Glomerular endothelial cell (primary cell): ENCODE data around the gene TRAP1. TPM values are rescaled to one million over a fixed set of nuclear protein-coding genes. Genes with fewer than 3 reads are reported as not detected.

Source experiments
- DNase-seq: peaks from one replicate; pipeline ENCODE4 v3.0.0-alpha.2; 2011; ENCODE audit warnings: low read depth, low spot score; ENCODE audit errors: extremely low read depth
- total RNA-seq: library from RNA; depleted of rRNA; stranded (reverse); fragments of >200 nt; gene quantifications from 2 replicates; pipeline ENCODE4 v1.2.3, GENCODE V29; 2015

TRAP1 gene
- total RNA-seq, 1 donor from 2014 or later, result 72.4 TPM

DNA sequence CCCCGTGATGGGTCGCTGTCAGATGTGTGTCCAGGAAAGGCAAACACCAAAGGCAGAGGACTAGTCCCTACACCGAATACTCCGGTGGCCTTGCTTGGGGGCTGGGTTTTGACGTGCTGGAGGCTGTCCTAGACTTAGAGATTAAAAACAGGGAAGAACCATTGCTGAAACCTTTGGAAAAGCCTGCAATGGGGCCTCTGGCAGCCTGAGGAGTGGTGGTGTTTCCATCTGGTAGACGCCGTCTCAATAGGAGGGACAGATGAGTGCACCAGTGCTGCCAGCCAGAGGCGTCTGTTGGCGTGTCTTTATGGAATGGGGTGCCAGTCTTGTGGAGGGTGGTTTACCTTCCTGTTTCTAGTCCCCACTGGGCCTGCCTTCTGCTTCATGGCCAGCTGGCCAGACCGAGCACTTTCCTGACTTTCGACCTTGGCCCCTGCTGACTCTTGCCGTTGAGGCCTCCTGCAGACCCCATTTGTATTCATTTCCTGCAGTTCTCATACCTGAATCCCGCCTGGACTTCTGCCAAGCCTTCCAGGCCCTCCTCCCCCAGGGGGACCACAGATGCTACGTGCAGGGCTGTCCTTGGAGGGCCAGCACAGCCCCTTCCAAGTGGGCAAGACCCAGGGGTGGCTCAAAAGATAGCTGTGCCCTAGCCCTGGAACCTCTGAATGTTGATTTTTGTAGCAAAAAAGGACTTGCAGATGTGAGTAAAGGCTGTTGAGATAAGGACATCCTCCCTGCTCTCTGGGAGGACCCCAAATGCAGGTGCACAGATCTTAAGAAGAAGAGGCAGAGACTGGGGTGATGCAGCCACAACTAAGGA lies 64.7 kb downstream of the TRAP1 start:
- DNase-seq, result no peak

GRCh38 chr16:3651461-3652372 lies 65.6 kb downstream of the TRAP1 start:
- no peak for DNase-seq

DNA sequence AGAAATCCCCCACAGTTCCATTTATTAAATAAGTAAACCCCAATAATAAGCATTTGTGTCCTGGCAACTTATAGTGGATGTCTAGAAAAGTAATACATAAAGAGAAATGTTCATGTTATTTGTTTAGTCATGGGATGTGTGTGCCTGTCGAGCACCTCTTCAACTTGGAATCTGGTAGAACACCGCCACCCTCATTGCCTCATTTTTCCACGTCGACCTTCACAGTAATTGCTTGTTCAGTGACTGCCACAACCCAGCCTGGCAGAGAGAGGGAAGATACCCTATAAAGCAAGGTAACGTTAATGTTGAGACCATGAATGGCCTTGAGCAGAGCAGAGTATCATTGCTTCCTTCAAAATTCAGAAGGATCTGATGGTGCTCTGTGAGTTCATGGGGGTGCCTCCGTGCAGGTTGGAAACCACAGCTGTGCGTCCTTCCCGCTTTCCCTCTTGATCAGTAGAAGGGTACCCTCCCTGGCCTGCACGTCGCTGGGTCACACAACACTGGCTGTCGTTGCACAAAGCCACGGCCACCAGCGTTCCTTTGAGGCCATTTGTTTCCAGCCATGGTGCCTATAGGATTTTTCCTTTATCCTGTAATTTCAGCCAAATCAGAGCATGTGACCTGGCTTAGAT lies 66.6 kb downstream of the TRAP1 start:
- no peak for DNase-seq

DNA sequence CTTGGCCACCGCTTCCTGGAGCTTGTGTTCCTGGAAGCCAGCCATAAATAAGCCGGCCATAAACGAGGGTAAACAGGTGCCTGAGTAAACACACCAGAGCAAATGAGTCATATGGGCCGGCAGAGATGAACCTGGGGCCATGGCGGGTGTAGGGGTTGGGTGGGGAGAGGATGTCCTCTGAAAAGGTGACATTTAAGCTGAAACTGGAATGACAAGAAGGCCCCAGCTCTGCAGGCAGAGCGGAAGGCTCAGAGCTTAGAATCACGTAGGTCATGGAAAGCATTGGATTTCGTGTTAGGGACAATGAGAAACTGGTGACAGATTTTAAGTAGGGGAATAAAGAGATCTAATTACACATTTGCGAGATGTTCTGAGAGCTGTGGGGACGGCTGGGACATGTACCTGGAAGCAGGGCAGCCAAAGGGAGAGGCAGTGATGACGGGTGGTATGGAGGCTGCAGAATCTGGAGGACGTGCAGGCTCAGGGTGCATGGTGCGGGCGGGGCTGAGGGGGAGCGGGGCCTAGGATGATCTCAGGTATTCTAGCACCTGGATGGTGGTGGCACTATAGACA lies 70.9 kb downstream of the TRAP1 start:
- DNase-seq, result no peak

DNA sequence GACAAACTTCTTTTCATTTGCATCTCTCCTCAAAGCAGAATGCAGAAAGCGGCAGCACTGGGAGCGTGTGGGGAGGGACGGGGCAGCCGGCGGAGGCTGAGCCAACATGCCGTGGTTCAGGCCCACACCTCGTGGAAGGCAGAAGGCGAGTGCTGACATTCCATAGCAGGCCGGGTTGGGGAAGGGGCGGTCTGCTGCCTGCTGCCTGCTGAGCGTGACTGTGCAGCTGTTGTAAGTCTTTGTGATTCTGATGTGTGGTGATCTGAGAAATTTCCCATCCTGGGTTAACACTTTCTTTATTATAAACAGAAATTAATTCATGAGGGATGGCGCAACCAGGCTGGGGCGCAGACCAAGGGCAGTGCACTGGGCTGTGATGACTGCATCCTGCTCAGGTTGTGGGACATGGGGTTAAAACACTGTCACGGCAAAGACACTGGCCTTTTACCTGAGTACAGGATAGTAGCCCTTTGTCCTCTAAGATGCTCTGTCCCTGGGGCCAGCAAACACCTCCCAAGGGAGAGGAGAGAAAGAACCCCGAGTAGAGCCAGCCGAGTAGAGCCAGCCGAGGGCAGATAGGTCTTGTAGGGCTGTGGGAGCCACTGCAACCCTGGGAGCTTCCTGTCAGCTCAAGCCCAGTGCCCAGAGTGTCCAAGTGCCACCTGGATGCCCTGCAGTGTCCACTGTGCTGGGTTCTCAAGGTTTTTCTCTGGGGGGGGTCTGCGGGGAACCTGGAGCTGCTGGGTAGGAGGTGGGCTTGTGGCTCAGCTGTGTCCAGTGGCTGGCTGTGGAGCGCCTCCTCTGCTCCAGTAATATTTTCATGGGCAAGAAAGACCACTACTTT lies 71.6 kb downstream of the TRAP1 start:
- no peak for DNase-seq

GRCh38 chr16:3645108-3645503 lies 72.2 kb downstream of the TRAP1 start:
- DNase-seq, result no peak

DNA sequence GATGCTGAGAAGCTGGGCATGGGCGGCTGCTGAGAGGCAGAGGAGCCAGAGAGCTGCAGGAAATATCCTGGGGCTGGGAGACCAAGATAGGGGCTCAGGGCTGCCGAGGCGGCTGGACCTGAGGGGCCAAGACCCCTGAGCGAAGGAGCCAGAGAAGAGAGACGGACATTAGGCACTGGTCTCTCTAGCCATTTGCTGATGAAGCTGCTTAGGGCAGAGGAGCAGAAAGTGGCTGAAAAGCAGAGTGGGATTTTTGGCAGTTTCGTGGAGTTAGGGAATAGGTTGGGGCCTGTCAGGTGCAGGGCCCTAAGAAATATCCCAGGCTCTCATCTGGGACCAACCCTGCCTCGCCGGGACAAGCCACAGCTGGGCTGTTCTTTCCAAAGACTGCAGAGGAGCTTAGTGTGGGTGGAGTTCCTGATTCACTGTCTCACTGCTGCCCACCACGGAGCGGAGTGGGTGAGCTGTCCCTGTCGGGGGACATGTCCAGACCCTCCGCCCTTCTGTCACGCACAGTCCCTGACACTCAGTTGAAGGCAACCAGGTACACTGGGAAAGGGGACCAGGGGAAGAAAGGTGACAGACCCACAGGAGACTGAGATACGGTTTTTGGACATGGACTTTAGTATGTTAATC lies 74.1 kb downstream of the TRAP1 start:
- no peak for DNase-seq

DNA sequence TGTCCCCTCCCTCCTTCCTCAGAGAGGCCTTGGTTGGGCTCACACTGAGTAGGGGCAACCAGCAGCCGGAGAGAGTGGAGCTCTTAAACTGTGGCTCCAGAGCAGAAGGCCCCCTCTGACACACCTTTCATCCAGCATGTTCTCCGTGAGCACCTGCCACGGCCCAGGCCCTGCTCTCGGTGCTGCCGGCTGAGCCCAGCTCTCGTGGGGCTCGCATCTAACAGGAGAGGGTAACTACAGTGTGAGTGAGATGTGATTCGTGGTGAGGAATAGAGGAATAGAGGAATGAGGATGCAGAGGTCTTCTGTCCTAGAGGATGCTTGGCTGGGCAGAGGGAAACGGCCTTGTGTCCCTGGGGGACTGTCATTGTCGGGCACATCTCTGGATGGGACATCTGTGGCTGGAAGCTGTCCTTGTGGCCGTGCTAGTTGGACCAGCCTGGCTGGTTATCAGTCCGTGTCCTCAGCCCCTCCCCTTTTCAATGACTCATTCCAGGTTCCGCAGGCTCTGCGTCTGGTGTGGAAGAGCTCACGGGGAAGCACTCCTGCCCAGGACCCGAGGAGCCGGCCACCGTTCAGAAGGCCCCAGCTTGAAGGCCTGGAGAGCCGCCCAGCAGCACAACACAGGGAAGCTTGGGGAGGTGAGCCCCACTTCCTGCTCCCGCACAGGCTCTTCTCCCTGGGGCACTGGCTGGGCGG lies 74.8 kb downstream of the TRAP1 start:
- DNase-seq, result no peak

DNA sequence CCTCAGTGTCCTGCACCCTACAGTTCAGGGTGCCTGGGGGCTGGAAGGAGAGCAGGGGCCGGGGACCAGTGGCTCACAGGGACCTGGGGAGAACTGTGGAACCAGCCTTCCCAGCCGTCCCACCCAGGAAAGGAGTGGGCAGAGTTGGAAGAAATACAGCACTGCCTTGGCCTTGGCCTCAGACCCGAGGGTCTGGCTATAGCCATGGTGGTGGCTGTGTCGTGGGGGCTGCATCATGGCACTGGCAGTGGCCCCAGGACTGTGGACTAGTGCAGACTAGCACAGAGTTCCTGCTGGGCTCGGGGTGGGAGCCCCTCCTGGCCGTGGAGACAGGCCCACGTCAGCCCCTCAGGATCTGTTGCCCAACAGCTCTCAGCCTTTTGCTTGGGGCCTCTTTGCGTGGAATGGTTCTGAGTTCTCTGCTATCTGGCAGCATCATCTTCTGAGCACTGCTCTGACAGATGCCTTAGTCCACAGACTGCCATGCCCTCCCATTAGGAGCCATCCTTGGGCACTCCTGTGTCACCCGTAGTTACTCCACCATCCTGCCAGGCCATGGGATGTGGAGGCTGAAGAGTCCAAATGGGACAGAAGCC lies 75.4 kb downstream of the TRAP1 start:
- DNase-seq, result no peak

DNA sequence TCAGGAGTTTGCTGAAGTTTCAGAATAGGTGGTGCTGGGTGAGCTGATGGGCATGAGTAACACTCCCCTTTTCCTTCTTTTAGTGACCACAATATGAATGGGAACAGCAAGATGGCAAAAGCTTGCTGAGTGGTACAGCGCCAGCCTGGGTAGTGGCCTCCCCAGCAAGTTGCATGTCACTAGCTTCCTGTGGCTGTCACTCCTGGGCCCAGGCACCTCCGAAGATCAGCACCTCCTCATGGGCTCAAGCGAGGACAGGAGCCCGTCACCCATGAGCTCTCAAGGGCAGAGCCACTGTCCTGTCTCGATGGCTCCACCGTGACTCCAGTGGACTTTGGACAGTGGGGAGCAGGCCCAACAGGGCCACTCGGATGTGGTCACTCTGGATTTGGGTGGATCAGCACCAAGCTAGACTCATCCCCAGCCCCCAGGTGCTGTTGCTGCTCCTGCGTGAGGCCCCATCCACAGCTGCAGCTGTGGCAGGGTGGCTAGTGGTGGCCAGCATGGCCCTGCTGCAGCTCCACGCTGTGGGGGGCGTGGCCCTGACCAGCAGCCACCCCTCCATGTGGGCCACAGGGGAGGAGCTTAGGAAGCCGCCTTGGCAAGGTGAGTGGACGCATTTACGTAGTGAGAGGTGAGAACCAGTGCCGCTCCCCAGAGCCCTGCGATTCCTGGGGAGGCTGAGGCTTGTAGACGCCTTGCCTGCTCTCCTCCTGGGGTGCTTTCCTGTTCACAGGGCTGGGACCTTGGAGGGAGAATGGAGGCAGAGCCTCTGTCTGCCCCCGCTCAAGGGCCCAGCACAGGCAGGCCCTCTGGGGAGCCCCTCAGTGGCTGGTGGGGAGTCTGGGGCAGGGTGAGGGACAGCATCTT lies 76.5 kb downstream of the TRAP1 start:
- no peak for DNase-seq

- DNase-seq, result no peak
Measured at GRCh38 chr16:3640207-3640606, 77.1 kb downstream of the TRAP1 start.

DNA sequence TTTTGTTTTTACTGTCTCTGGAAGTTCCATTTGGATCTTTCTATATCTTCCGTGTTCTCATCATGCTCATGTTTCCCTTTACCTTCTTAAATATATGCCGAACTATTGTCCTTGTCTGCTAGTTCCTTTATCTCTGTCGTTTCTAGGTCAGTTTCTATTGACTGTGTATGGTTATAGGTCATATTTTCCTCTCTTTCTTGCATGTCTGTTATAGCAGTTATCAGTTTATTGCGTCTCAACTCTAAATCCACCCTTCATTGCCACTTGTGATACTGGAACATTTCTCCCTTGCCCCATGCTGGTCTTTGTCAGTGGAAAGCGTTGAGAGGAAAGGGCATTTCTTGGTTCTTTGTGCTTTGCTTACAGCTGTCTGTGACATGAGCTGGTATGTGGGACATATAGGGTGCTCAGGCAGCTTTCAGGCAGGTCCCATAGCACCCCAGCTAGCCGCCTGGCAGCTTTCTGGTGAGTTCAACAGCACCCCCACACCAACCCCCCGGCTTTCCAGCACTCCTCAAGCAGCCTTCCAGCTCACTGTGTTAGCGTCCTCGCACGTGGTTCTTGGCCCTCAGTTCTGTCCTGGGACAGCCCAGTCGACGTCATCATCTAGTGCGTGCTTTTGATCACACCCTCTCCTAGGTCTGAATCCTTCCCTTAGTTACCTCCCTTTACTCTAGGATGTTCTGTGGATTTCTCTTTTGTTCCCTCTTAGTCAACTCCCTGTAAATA lies 78.2 kb downstream of the TRAP1 start:
- DNase-seq, result no peak

- DNase-seq, result no peak
Measured at GRCh38 chr16:3637371-3637923, 79.9 kb downstream of the TRAP1 start.

- no peak for DNase-seq
Measured at GRCh38 chr16:3625911-3626732, 91.2 kb downstream of the TRAP1 start.

GRCh38 chr16:3625331-3625730 lies 92.0 kb downstream of the TRAP1 start:
- no peak for DNase-seq

GRCh38 chr16:3623642-3624041 lies 93.7 kb downstream of the TRAP1 start:
- DNase-seq, result no peak
